Measurements from ENCODE around the gene HAUS5. TPM values are rescaled to one million over a fixed set of nuclear protein-coding genes. Genes with fewer than 3 reads are reported as not detected.
"Not testable (repeated sequence)": the region's sequence is repeated elsewhere in the genome, so short reads cannot be mapped to it uniquely, and the experiment has no call there.

HAUS5 gene
- total RNA-seq, 1 experiment from 2014 or later, result 25.9 TPM

GRCh38 chr19:35587321-35587720, 25.2 kb upstream of the HAUS5 start:
- H3F3A ChIP-seq (ENCODE audit: low read length, unreplicated experiment), result no peaks in the 10 kb centered on the region
- CTCF ChIA-PET, result no interaction called here
- H3K9me2 ChIP-seq (replicated peaks; ENCODE audit: low read length), result no peaks in the 10 kb centered on the region
- no peaks in the 10 kb centered on the region for H3K4me1 ChIP-seq (ENCODE audit: insufficient read depth, low read length)
- ATAC-seq (no peak), DNase-seq (no peak)
- H2AFZ ChIP-seq (ENCODE audit: low read length), result no peak overlapping the region
- H3K79me2 ChIP-seq (ENCODE audit: low read length), result no peaks in the 10 kb centered on the region
- no peak overlapping the region for H3K9ac ChIP-seq (ENCODE audit: low read length)
- no TSS peak for BruUV-seq (replicated peaks)
- no peaks in the 10 kb centered on the region for H4K20me1 ChIP-seq (ENCODE audit: low read length)
- intact Hi-C loops (cut with micrococcal nuclease), result no loop called here
- H3K4me3 ChIP-seq (ENCODE audit: low read length), result no peak overlapping the region
- H3K9me3 ChIP-seq (ENCODE audit: low read length), result no peaks in the 10 kb centered on the region
- POLR2A ChIA-PET (ENCODE audit: unreplicated experiment), result no interaction called here
- H3K27me3 ChIP-seq (ENCODE audit: low read length), result no peaks in the 10 kb centered on the region
- H3K4me2 ChIP-seq (ENCODE audit: low read length), result no peak overlapping the region
- TF ChIP-seq CTCF (conservative IDR thresholded peaks at IDR 0.05; ENCODE audit: low read depth, low read length), result no peak
- no peak for TF ChIP-seq EZH2phosphoT487 (IDR thresholded peaks at IDR 0.05; ENCODE audit: borderline replicate concordance, low read length)
- TF ChIP-seq EZH2 (IDR thresholded peaks at IDR 0.05; ENCODE audit: low read length, unreplicated experiment), result no peak
- H3K27ac ChIP-seq (ENCODE audit: low read length), result no peak overlapping the region
- no peaks in the 10 kb centered on the region for H3K36me3 ChIP-seq (ENCODE audit: low read depth, low read length)

- Histone ChIP-seq H4K20me1 (ENCODE audit: low read length) (no peaks in the 10 kb centered on the region), H3K79me2 (ENCODE audit: low read length) (no peaks in the 10 kb centered on the region), H3K4me2 (ENCODE audit: low read length) (no peak overlapping the region), H3K9me2 (replicated peaks; ENCODE audit: low read length) (no peaks in the 10 kb centered on the region), H3K36me3 (ENCODE audit: low read depth, low read length) (no peaks in the 10 kb centered on the region), H3K9me3 (ENCODE audit: low read length) (no peaks in the 10 kb centered on the region), H3F3A (ENCODE audit: low read length, unreplicated experiment) (no peaks in the 10 kb centered on the region), H3K27ac (ENCODE audit: low read length) (no peak overlapping the region), H2AFZ (ENCODE audit: low read length) (no peak overlapping the region), H3K4me3 (ENCODE audit: low read length) (no peak overlapping the region), H3K9ac (ENCODE audit: low read length) (no peak overlapping the region), H3K27me3 (ENCODE audit: low read length) (no peaks in the 10 kb centered on the region), H3K4me1 (ENCODE audit: insufficient read depth, low read length) (no peaks in the 10 kb centered on the region)
- no TSS peak for BruUV-seq (replicated peaks)
- POLR2A ChIA-PET (ENCODE audit: unreplicated experiment), result interaction anchor here (0.7 kb wide), 2 partner anchors 58 to 119 kb away, joined by 3 to 5 read pairs; no protein-coding TSS in a partner anchor
- no peak for ATAC-seq
- no peak for TF ChIP-seq EZH2phosphoT487 (IDR thresholded peaks at IDR 0.05; ENCODE audit: borderline replicate concordance, low read length)
- no peak for TF ChIP-seq EZH2 (IDR thresholded peaks at IDR 0.05; ENCODE audit: low read length, unreplicated experiment)
- no peak for TF ChIP-seq CTCF (conservative IDR thresholded peaks at IDR 0.05; ENCODE audit: low read depth, low read length)
- CTCF ChIA-PET, result no interaction called here
- intact Hi-C loops (cut with micrococcal nuclease), result loop anchor here (5.0 kb wide), 1 partner anchor 74 kb away; no protein-coding TSS in a partner anchor
- DNase-seq, result no peak
Measured at GRCh38 chr19:35590875-35591274, 21.7 kb upstream of the HAUS5 start.

GRCh38 chr19:35592226-35592625, 20.3 kb upstream of the HAUS5 start:
- ATAC-seq (no peak; the same call in 1 of the 2 replicates), DNase-seq (peak; percentile 52)
- ChIA-PET POLR2A (ENCODE audit: unreplicated experiment) (no interaction called here), CTCF (no interaction called here)
- intact Hi-C loops (cut with micrococcal nuclease), result loop anchor here (5.0 kb wide), 1 partner anchor 75 kb away; no protein-coding TSS in a partner anchor
- Histone ChIP-seq H4K20me1 (ENCODE audit: low read length) (no peaks in the 10 kb centered on the region), H3K4me1 (ENCODE audit: insufficient read depth, low read length) (no peaks in the 10 kb centered on the region), H3K4me2 (ENCODE audit: low read length) (no peak overlapping the region), H3F3A (ENCODE audit: low read length, unreplicated experiment) (no peaks in the 10 kb centered on the region), H3K9me2 (replicated peaks; ENCODE audit: low read length) (no peaks in the 10 kb centered on the region), H3K9me3 (ENCODE audit: low read length) (no peaks in the 10 kb centered on the region), H3K9ac (ENCODE audit: low read length) (no peak overlapping the region), H3K36me3 (ENCODE audit: low read depth, low read length) (no peaks in the 10 kb centered on the region), H3K27ac (ENCODE audit: low read length) (no peak overlapping the region), H3K27me3 (ENCODE audit: low read length) (no peaks in the 10 kb centered on the region), H3K4me3 (ENCODE audit: low read length) (no peak overlapping the region), H3K79me2 (ENCODE audit: low read length) (no peaks in the 10 kb centered on the region), H2AFZ (ENCODE audit: low read length) (no peak overlapping the region)
- TF ChIP-seq CTCF (conservative IDR thresholded peaks at IDR 0.05; ENCODE audit: low read depth, low read length) (peak; percentile 64), EZH2phosphoT487 (IDR thresholded peaks at IDR 0.05; ENCODE audit: borderline replicate concordance, low read length) (no peak), EZH2 (IDR thresholded peaks at IDR 0.05; ENCODE audit: low read length, unreplicated experiment) (no peak)
- no TSS peak for BruUV-seq (replicated peaks)

GRCh38 chr19:35595026-35595425, 17.5 kb upstream of the HAUS5 start:
- H4K20me1 ChIP-seq (ENCODE audit: low read length); H3K4me3 ChIP-seq (ENCODE audit: low read length); H3K4me2 ChIP-seq (ENCODE audit: low read length); H3K27me3 ChIP-seq (ENCODE audit: low read length); H3K9me2 ChIP-seq (replicated peaks; ENCODE audit: low read length); H3K36me3 ChIP-seq (ENCODE audit: low read depth, low read length); POLR2A ChIA-PET (ENCODE audit: unreplicated experiment); ATAC-seq; H3K27ac ChIP-seq (ENCODE audit: low read length); H3K79me2 ChIP-seq (ENCODE audit: low read length); DNase-seq; H3K4me1 ChIP-seq (ENCODE audit: insufficient read depth, low read length); H2AFZ ChIP-seq (ENCODE audit: low read length); H3K9me3 ChIP-seq (ENCODE audit: low read length); H3K9ac ChIP-seq (ENCODE audit: low read length); intact Hi-C loops (cut with micrococcal nuclease); CTCF ChIA-PET; BruUV-seq (replicated peaks); H3F3A ChIP-seq (ENCODE audit: low read length, unreplicated experiment): not testable (repeated sequence)

All from PC-3 (cell line).